Right renal pelvis (tissue), 4 donors: ENCODE results near the gene STX8. TPM values are rescaled to one million over a fixed set of nuclear protein-coding genes. Genes with fewer than 3 reads are reported as not detected.
"Not testable (repeated sequence)": the region's sequence is repeated elsewhere in the genome, so short reads cannot be mapped to it uniquely, and the experiment has no call there.

Experiments used
- DNase-seq, 4 donors: peaks; one replicate each; pipeline ENCODE4 v3.0.0-alpha.2; 2013; ENCODE audit warnings: low read depth in 4 of 4, low spot score in 3 of 4, missing footprints in 1 of 4
- polyA plus RNA-seq, 4 donors: library from polyadenylated mRNA; unstranded; fragments of 120-200 nt; gene quantifications; one replicate each; pipeline ENCODE4 v1.2.1, GENCODE V29; 2013; ENCODE audit not compliant: insufficient read length in 4 of 4

The STX8 gene
- polyA plus RNA-seq, 4 donors = 64.2 to 66.9 (median 64.6) TPM

GRCh38 chr17:9361188-9361955, 214.2 kb downstream of the STX8 start:
- no peak for DNase-seq

GRCh38 chr17:9360677-9361081, 214.9 kb downstream of the STX8 start:
- DNase-seq = no peak

GRCh38 chr17:9356488-9356911, 219.1 kb downstream of the STX8 start:
- no peak for DNase-seq

GRCh38 chr17:9355846-9356245, 219.8 kb downstream of the STX8 start:
- DNase-seq = no peak

GRCh38 chr17:9355231-9355630, 220.4 kb downstream of the STX8 start:
- not testable (repeated sequence) for DNase-seq

GRCh38 chr17:9350080-9350479, 225.5 kb downstream of the STX8 start:
- DNase-seq = no peak

GRCh38 chr17:9346296-9346926, 229.2 kb downstream of the STX8 start:
- no peak for DNase-seq

GRCh38 chr17:9343516-9343915, 232.1 kb downstream of the STX8 start:
- no peak for DNase-seq

- DNase-seq = no peak
These were observed 233.4 kb downstream of the STX8 start for GRCh38 chr17:9342225-9342624.

- no peak for DNase-seq
These were observed 235.7 kb downstream of the STX8 start for GRCh38 chr17:9339958-9340357.

GRCh38 chr17:9339482-9339881, 236.1 kb downstream of the STX8 start:
- not testable (repeated sequence) for DNase-seq

- no peak for DNase-seq
These were observed 238.8 kb downstream of the STX8 start for GRCh38 chr17:9336817-9337216.

GRCh38 chr17:9334536-9335446, 240.8 kb downstream of the STX8 start:
- DNase-seq = no peak

GRCh38 chr17:9332132-9332494, 243.5 kb downstream of the STX8 start:
- DNase-seq = no peak

- DNase-seq = no peak
These were observed 244.1 kb downstream of the STX8 start for GRCh38 chr17:9331279-9332131.

- no peak for DNase-seq
These were observed 244.9 kb downstream of the STX8 start for GRCh38 chr17:9330611-9331271.

GRCh38 chr17:9330141-9330540, 245.5 kb downstream of the STX8 start:
- no peak for DNase-seq

GRCh38 chr17:9329251-9329921, 246.2 kb downstream of the STX8 start:
- no peak for DNase-seq

- DNase-seq = no peak
These were observed 250.8 kb downstream of the STX8 start for GRCh38 chr17:9324864-9325263.
